Liver (tissue), 9 donors: ENCODE measurements around the gene ZBTB45. TPM values are rescaled to one million over a fixed set of nuclear protein-coding genes. Genes with fewer than 3 reads are reported as not detected.

Experiments
- DNase-seq: peaks from one replicate; pipeline ENCODE4 v3.0.0-alpha.2; 2017; ENCODE audit warnings: low spot score
- H3K27ac ChIP-seq, 2 donors: one replicate each; pipeline ENCODE4 v1.7.0; 2013; ENCODE audit warnings: inconsistent platforms in 2 of 2, low read length in 2 of 2, control low read depth in 1 of 2, low read depth in 1 of 2, mild to moderate bottlenecking in 1 of 2
- H3K27me3 ChIP-seq, 4 donors: one replicate each; pipeline versions ENCODE4 v1.6.1 to v1.7.0; 2013; ENCODE audit warnings: low read length in 3 of 4, inconsistent platforms in 1 of 4, mild to moderate bottlenecking in 1 of 4, moderate library complexity in 1 of 4; ENCODE audit not compliant: control insufficient read depth in 4 of 4, insufficient read depth in 4 of 4
- H3K36me3 ChIP-seq, 4 donors: one replicate each; pipeline versions ENCODE4 v1.6.1 to v1.7.0; 2013; ENCODE audit warnings: low read length in 3 of 4, mild to moderate bottlenecking in 3 of 4, low read depth in 1 of 4, moderate library complexity in 1 of 4; ENCODE audit not compliant: control insufficient read depth in 4 of 4, insufficient read depth in 3 of 4
- H3K4me1 ChIP-seq, 4 donors: one replicate each; pipeline versions ENCODE4 v1.6.1 to v1.7.0; 2013; ENCODE audit warnings: low read length in 3 of 4, mild to moderate bottlenecking in 3 of 4, moderate library complexity in 1 of 4; ENCODE audit not compliant: control insufficient read depth in 4 of 4, insufficient read depth in 4 of 4
- H3K4me3 ChIP-seq, 3 donors: one replicate each; pipeline versions ENCODE4 v1.6.1 to v1.7.0; 2013; ENCODE audit warnings: low read length in 3 of 3, control low read depth in 1 of 3, low read depth in 1 of 3, mild to moderate bottlenecking in 1 of 3
- H3K9ac ChIP-seq, 2 donors: one replicate each; pipeline ENCODE4 v1.7.0; 2013; ENCODE audit warnings: low read length in 2 of 2, mild to moderate bottlenecking in 2 of 2, moderate library complexity in 2 of 2, control low read depth in 1 of 2, low read depth in 1 of 2
- H3K9me3 ChIP-seq, 4 donors: one replicate each; pipeline versions ENCODE4 v1.6.1 to v1.7.0; 2013; ENCODE audit warnings: low read length in 3 of 4; ENCODE audit not compliant: control insufficient read depth in 4 of 4
- ATF3 ChIP-seq: IDR thresholded peaks from 2 replicates; pipeline ENCODE4 v1.6.1; 2016; ENCODE audit warnings: antibody characterized with exemption
- CTCF ChIP-seq: fragments of 150-350 bp; IDR thresholded peaks from 2 replicates; pipeline ENCODE4 v1.5.1; 2017; ENCODE audit warnings: improper control_type of control experiment, low read depth, low read length; ENCODE audit not compliant: missing input control
- EGR1 ChIP-seq, 2 donors: IDR thresholded peaks; 2 replicates each; pipeline ENCODE4 v1.6.1; 2016 to 2018; ENCODE audit warnings: antibody characterized with exemption in 2 of 2, low read depth in 2 of 2
- FOXA1 ChIP-seq: IDR thresholded peaks from 2 replicates; pipeline ENCODE4 v1.6.1; 2016; ENCODE audit warnings: antibody characterized with exemption
- FOXA2 ChIP-seq: IDR thresholded peaks from 2 replicates; pipeline ENCODE4 v1.6.1; 2016; ENCODE audit warnings: antibody characterized with exemption
- GABPA ChIP-seq, 2 donors: IDR thresholded peaks in 1 of 2; conservative IDR thresholded peaks in 1 of 2; 2 replicates each; pipeline ENCODE4 v1.6.1; 2016; ENCODE audit warnings: antibody characterized with exemption in 2 of 2, mild to moderate bottlenecking in 1 of 2, moderate library complexity in 1 of 2
- HNF4A ChIP-seq, 2 donors: conservative IDR thresholded peaks; 2 replicates each; pipeline ENCODE4 v1.6.1; 2016; ENCODE audit warnings: antibody characterized with exemption in 2 of 2, mild to moderate bottlenecking in 2 of 2
- HNF4G ChIP-seq: IDR thresholded peaks from 2 replicates; pipeline ENCODE4 v1.6.1; 2016; ENCODE audit warnings: antibody characterized with exemption
- JUND ChIP-seq, 2 donors: IDR thresholded peaks; 2 replicates each; pipeline ENCODE4 v1.6.1; 2016; ENCODE audit warnings: antibody characterized with exemption in 2 of 2
- NR2F2 ChIP-seq: IDR thresholded peaks from 2 replicates; pipeline ENCODE4 v1.6.1; 2016; ENCODE audit warnings: antibody characterized with exemption
- RAD21 ChIP-seq, 2 donors: IDR thresholded peaks; 2 replicates each; pipeline ENCODE4 v1.6.1; 2016; ENCODE audit warnings: antibody characterized with exemption in 2 of 2, mild to moderate bottlenecking in 2 of 2
- REST ChIP-seq: IDR thresholded peaks from 2 replicates; pipeline ENCODE4 v1.6.1; 2016; ENCODE audit warnings: antibody characterized with exemption, mild to moderate bottlenecking
- RXRA ChIP-seq, 2 donors: IDR thresholded peaks; 2 replicates each; pipeline ENCODE4 v1.6.1; 2017 to 2018; ENCODE audit warnings: antibody characterized with exemption in 2 of 2, mild to moderate bottlenecking in 1 of 2
- SP1 ChIP-seq: IDR thresholded peaks from 2 replicates; pipeline ENCODE4 v1.6.1; 2018; ENCODE audit warnings: antibody characterized with exemption, mild to moderate bottlenecking
- TAF1 ChIP-seq: conservative IDR thresholded peaks from 2 replicates; pipeline ENCODE4 v1.6.1; 2016; ENCODE audit warnings: antibody characterized with exemption, mild to moderate bottlenecking
- YY1 ChIP-seq: IDR thresholded peaks from 2 replicates; pipeline ENCODE4 v1.6.1; 2016; ENCODE audit warnings: antibody characterized with exemption, mild to moderate bottlenecking
- WGBS: extraction: QIAGEN DNeasy Blood & Tissue Kit; methylation state at CpG from one replicate; pipeline ENCODE4 v1.1.7; 2013; 5-methylcytosine and 5-hydroxymethylcytosine counted together
- polyA plus RNA-seq, 2 donors: library from polyadenylated mRNA; stranded (reverse) in 1 of 2; unstranded in 1 of 2; fragments of 200-250 nt in 1 of 2; fragments of >200 nt in 1 of 2; fragmentation: Nextera tagmentation in 1 of 2; extraction: Ambion mirVana in 1 of 2; gene quantifications; one replicate each; pipeline versions ENCODE4 v1.2.1 to v1.2.3, GENCODE V29; 2013 to 2015
- total RNA-seq, 2 donors: library from RNA; depleted of rRNA; stranded (reverse); fragments of >200 nt; gene quantifications; one replicate each; pipeline ENCODE4 v1.2.3, GENCODE V29; 2014
- TF ChIP-seq, protein P1 (sequence below): IDR thresholded peaks from 2 replicates; pipeline ENCODE4 v1.6.1; 2016; ENCODE audit warnings: antibody characterized with exemption
- TF ChIP-seq, protein P2 (sequence below): IDR thresholded peaks from 2 replicates; pipeline ENCODE4 v1.6.1; 2016; ENCODE audit warnings: antibody characterized with exemption
- donor health status: healthy.
- donor health status: healthy.
- donor health status: healthy.
- donor health status: healthy.
- donor health status: healthy.

Gene ZBTB45
- total and polyA plus RNA-seq, 4 donors = 2.1 to 4.0 (median 2.7) TPM

- Histone ChIP-seq H3K4me3 (peak within 1 kb of the TSS; percentile 62 to 78 (median 62)), H3K27me3 (no peaks in the 10 kb centered on the region), H3K27ac (peak within 1 kb of the TSS; percentile 87 to 88), H3K4me1 (peaks cover 5 to 21% (median 15%) of the 10 kb centered on the region in 4 donors), H3K9me3 (no peaks in the 10 kb centered on the region), H3K36me3 (peaks cover 0 to 20% (median 4%) of the 10 kb centered on the region in 4 donors), H3K9ac (peak within 1 kb of the TSS; percentile 8 to 61)
- DNase-seq = peak; percentile 95
- TF ChIP-seq REST (peak; percentile 33), RAD21 (IDR thresholded peaks at IDR 0.05) (peak in 1 of 2 donors; percentile 26), RXRA (IDR thresholded peaks at IDR 0.05) (peak; percentile 58 to 69), GABPA (IDR thresholded peaks at IDR 0.05 in 1 of 2, conservative IDR thresholded peaks at IDR 0.05 in 1 of 2) (peak; percentile 40 to 87), HNF4G (no peak), YY1 (peak; percentile 61), NR2F2 (peak; percentile 97), SP1 (peak; percentile 82), EGR1 (IDR thresholded peaks at IDR 0.05; ENCODE audit: low read depth in 2 of 2) (peak; percentile 15 to 77), ATF3 (no peak), FOXA2 (no peak), FOXA1 (no peak), CTCF (no peak), JUND (IDR thresholded peaks at IDR 0.05) (no peak), TAF1 (no peak), HNF4A (conservative IDR thresholded peaks at IDR 0.05) (no peak)
- TF ChIP-seq, protein P1, sequence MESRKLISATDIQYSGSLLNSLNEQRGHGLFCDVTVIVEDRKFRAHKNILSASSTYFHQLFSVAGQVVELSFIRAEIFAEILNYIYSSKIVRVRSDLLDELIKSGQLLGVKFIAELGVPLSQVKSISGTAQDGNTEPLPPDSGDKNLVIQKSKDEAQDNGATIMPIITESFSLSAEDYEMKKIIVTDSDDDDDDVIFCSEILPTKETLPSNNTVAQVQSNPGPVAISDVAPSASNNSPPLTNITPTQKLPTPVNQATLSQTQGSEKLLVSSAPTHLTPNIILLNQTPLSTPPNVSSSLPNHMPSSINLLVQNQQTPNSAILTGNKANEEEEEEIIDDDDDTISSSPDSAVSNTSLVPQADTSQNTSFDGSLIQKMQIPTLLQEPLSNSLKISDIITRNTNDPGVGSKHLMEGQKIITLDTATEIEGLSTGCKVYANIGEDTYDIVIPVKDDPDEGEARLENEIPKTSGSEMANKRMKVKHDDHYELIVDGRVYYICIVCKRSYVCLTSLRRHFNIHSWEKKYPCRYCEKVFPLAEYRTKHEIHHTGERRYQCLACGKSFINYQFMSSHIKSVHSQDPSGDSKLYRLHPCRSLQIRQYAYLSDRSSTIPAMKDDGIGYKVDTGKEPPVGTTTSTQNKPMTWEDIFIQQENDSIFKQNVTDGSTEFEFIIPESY = no peak
- TF ChIP-seq, protein P2, sequence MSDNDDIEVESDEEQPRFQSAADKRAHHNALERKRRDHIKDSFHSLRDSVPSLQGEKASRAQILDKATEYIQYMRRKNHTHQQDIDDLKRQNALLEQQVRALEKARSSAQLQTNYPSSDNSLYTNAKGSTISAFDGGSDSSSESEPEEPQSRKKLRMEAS = no peak
- under 1% methylated on average over 64 of the region's 64 CpGs for WGBS
Observed at GRCh38 chr19:58475714-58476497, 43.7 kb downstream of the ZBTB45 start, which contains the start of gene ZNF446. Gene ZNF446, plus strand, starts transcription at chr19:58476352. Its CDS starts 867 bp downstream, at chr19:58477219.
